Gastroesophageal sphincter (tissue), 3 donors: Measurements from ENCODE around the gene SCN7A.

Experiments
- EP300 ChIP-seq: sonication (generic); formaldehyde crosslinking; IDR thresholded peaks from one replicate; pipeline ENCODE4 v1.6.1; 2017; ENCODE audit warnings: antibody characterized with exemption, mild to moderate bottlenecking
- POLR2A ChIP-seq, 2 donors: fragments of 450-650 bp; IDR thresholded peaks; one replicate each; pipeline ENCODE4 v1.6.1; 2017; ENCODE audit warnings: antibody characterized with exemption in 2 of 2, mild to moderate bottlenecking in 2 of 2, moderate library complexity in 1 of 2
- POLR2AphosphoS5 ChIP-seq: sonication (generic); formaldehyde crosslinking; IDR thresholded peaks from one replicate; pipeline ENCODE4 v1.6.1; 2017; ENCODE audit warnings: antibody characterized with exemption
- TF ChIP-seq, protein P1 (sequence below), 4 experiments: fragments of 200-600 bp in 2 of 4; fragments of 450-650 bp in 2 of 4; sonication (generic) in 1 of 4; IDR thresholded peaks; one replicate each; pipeline ENCODE4 v1.5.1; 2017 to 2019; ENCODE audit warnings: antibody characterized with exemption in 4 of 4, mild to moderate bottlenecking in 2 of 4, moderate library complexity in 2 of 4

DNA sequence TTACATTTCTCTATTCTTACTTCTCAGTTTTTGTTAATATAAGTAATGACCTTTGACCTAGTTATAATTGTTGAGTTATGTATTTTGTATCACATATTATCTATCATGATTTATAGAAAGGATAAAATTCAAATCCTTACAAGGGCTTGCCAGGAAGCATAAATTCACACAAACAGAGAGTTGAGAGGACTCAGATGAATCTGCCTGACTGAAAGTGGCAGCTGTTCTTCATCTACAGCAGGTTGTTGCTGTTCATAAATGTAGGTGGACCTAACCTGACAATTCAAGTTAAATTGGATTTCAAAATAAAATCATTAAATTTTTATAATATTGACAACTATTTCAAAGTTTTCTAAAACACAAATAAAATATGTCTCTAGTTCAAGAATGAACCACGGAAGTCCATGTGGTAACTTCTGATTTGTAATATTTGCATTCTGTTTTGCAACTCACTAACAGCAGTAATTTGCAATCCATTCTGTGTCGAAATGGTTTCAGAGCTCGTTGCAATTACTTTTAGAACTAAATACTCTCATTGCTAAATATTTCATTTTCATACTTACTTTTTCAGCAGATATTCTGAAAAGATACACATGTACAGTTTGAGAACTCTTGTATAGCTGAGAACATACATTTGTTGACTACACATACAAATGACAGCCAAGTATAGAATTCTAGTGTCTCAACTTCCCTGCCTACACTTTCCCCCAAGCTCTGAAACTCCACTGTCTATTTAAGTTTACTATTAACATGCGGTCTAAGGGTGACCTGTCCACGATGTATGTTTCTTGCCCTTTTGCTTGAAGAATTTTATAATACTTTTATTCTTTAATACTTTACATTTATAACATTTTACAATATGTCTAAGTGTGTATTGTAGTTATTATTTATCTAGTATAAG is 25.7 kb downstream of the SCN7A start:
- TF ChIP-seq, protein P1, sequence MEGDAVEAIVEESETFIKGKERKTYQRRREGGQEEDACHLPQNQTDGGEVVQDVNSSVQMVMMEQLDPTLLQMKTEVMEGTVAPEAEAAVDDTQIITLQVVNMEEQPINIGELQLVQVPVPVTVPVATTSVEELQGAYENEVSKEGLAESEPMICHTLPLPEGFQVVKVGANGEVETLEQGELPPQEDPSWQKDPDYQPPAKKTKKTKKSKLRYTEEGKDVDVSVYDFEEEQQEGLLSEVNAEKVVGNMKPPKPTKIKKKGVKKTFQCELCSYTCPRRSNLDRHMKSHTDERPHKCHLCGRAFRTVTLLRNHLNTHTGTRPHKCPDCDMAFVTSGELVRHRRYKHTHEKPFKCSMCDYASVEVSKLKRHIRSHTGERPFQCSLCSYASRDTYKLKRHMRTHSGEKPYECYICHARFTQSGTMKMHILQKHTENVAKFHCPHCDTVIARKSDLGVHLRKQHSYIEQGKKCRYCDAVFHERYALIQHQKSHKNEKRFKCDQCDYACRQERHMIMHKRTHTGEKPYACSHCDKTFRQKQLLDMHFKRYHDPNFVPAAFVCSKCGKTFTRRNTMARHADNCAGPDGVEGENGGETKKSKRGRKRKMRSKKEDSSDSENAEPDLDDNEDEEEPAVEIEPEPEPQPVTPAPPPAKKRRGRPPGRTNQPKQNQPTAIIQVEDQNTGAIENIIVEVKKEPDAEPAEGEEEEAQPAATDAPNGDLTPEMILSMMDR (IDR thresholded peaks at IDR 0.05) = no peak
- TF ChIP-seq POLR2A (IDR thresholded peaks at IDR 0.05) (no peak), EP300 (no peak), POLR2AphosphoS5 (no peak)
